Measurements from ENCODE around the gene HMX1. TPM values are rescaled to one million over a fixed set of nuclear protein-coding genes. Genes with fewer than 3 reads are reported as not detected.
A peak's percentile ranks its signal among the peaks of the same experiment; 100 is the strongest.

The HMX1 gene
- polyA plus RNA-seq, 4 donors: not detected

DNA sequence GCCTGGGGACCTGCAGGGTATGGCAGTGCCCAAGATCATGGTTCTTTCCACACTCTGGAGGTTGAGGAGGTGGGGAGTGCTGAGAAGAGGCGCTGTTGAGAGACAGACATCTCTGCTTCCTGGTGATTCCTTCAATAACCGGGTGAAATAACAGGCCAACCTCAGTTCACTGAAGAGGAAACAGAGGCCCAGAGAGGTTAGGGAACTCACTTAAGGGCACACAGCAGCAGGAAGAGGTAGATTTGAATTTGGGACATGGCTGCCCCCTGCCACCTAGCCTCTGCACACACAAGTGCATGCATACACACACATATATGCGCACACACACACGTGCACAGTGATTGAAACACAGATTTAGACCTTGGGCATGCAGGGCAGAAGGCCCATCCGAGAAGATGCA, 24.9 kb upstream of the HMX1 start:
- H3K9me3 ChIP-seq (ENCODE audit: control insufficient read depth in 2 of 2, insufficient read depth in 1 of 2, low read depth in 1 of 2, low read length in 1 of 2): peaks cover 2 to 12% of the 10 kb centered on the region in 2 donors
- H3K4me1 ChIP-seq (ENCODE audit: control insufficient read depth in 3 of 3, insufficient read depth in 2 of 3, low read depth in 1 of 3, low read length in 2 of 3): peaks cover 0 to 3% (median 0%) of the 10 kb centered on the region in 3 donors
- no peak overlapping the region for H3K4me3 ChIP-seq (ENCODE audit: low read depth in 1 of 3, low read length in 3 of 3)
- no peaks in the 10 kb centered on the region for H3K36me3 ChIP-seq (ENCODE audit: control insufficient read depth in 3 of 3, insufficient read depth in 2 of 3, low read depth in 1 of 3, low read length in 3 of 3)
- H3K27ac ChIP-seq (ENCODE audit: low read depth in 1 of 3, low read length in 2 of 3): no peak overlapping the region
- H3K27me3 ChIP-seq (ENCODE audit: control insufficient read depth in 3 of 3, insufficient read depth in 3 of 3, low read length in 3 of 3): peaks cover 19 to 52% (median 23%) of the 10 kb centered on the region in 3 donors
- DNase-seq: no peak
- WGBS, 3 donors: 40 to 49% (median 46%) methylated on average over 5 of the region's 5 CpGs
- FAIRE-seq: no peak

DNA sequence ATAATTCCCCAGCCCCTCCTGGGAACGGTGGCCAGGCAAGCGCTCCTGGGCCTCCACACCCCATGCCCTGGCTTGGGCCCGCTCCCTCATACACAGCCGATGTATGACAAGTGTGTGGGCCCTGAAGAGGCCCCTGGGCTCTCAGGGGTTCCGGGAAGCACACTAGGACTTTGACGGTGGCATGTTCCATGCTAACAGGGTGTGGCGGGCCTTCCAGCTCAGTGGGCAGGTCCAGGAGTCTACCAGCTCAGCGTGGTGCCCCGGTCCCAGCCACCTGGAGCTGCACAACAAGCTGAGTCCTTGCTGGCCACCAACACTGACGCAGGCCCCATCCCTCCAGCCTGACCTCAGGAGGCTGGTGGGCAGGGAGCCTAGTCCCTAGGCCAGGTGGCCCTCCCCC, 24.4 kb upstream of the HMX1 start:
- H3K27me3 ChIP-seq (ENCODE audit: control insufficient read depth in 3 of 3, insufficient read depth in 3 of 3, low read length in 3 of 3): peaks cover 19 to 57% (median 27%) of the 10 kb centered on the region in 3 donors
- H3K4me1 ChIP-seq (ENCODE audit: control insufficient read depth in 3 of 3, insufficient read depth in 2 of 3, low read depth in 1 of 3, low read length in 2 of 3): peaks cover 0 to 3% (median 0%) of the 10 kb centered on the region in 3 donors
- no peaks in the 10 kb centered on the region for H3K36me3 ChIP-seq (ENCODE audit: control insufficient read depth in 3 of 3, insufficient read depth in 2 of 3, low read depth in 1 of 3, low read length in 3 of 3)
- peaks cover 1 to 8% of the 10 kb centered on the region in 2 donors for H3K9me3 ChIP-seq (ENCODE audit: control insufficient read depth in 2 of 2, insufficient read depth in 1 of 2, low read depth in 1 of 2, low read length in 1 of 2)
- 69 to 79% (median 76%) methylated on average over 10 of the region's 10 CpGs for WGBS, 3 donors
- H3K4me3 ChIP-seq (ENCODE audit: low read depth in 1 of 3, low read length in 3 of 3): no peak overlapping the region
- DNase-seq (no peak), FAIRE-seq (no peak)
- H3K27ac ChIP-seq (ENCODE audit: low read depth in 1 of 3, low read length in 2 of 3): no peak overlapping the region

DNA sequence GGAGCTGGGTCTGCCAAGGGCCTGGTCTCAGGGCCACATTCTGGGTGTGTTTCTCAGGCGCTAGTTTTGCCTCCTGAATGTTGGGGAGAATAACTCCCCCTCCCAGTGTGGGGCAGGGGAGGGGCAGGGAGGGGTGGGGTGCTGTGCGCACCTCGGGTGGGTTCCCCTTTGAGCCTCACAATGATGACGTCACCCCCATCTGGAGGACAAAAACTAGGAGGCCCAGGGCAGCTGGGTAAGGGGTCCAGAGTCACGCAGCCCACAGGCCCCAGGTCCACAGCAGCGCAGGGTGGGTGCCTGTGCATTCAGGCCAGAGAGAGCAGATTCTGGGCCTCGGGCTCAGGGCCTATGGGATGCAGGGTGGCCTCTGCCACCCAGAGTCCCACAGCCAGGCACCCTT, 23.7 kb upstream of the HMX1 start:
- Histone ChIP-seq H3K4me3 (ENCODE audit: low read depth in 1 of 3, low read length in 3 of 3) (no peak overlapping the region), H3K4me1 (ENCODE audit: control insufficient read depth in 3 of 3, insufficient read depth in 2 of 3, low read depth in 1 of 3, low read length in 2 of 3) (peaks cover 0 to 3% (median 0%) of the 10 kb centered on the region in 3 donors), H3K9me3 (ENCODE audit: control insufficient read depth in 2 of 2, insufficient read depth in 1 of 2, low read depth in 1 of 2, low read length in 1 of 2) (peaks cover 0 to under 1% of the 10 kb centered on the region in 2 donors), H3K36me3 (ENCODE audit: control insufficient read depth in 3 of 3, insufficient read depth in 2 of 3, low read depth in 1 of 3, low read length in 3 of 3) (no peaks in the 10 kb centered on the region), H3K27me3 (ENCODE audit: control insufficient read depth in 3 of 3, insufficient read depth in 3 of 3, low read length in 3 of 3) (peaks cover 19 to 64% (median 34%) of the 10 kb centered on the region in 3 donors), H3K27ac (ENCODE audit: low read depth in 1 of 3, low read length in 2 of 3) (no peak overlapping the region)
- 56 to 79% (median 66%) methylated on average over 5 to 7 of the region's 7 CpGs for WGBS, 3 donors
- DNase-seq: no peak
- no peak for FAIRE-seq

DNA sequence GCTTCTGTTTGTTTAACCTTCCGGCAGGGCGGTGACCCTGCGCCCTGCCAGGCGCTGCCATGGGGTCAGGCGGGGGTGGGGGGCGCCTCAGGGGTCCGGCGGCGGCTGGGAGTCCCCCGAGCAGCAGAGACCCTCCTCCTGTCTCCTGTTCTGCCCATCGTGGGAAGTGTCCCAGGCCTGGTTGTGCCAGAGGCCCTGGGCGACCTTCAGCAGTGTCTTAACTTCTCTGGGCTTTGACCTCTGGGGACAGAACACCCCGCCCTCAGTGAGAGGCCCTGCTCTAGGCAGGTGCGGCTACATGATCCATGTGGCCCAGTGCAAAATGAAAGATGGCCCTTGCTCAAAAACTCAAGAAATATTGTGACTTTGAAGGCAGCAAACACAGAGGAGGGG, 22.8 kb upstream of the HMX1 start:
- H3K9me3 ChIP-seq (ENCODE audit: control insufficient read depth in 2 of 2, insufficient read depth in 1 of 2, low read depth in 1 of 2, low read length in 1 of 2): no peaks in the 10 kb centered on the region
- peaks cover 0 to 3% (median 0%) of the 10 kb centered on the region in 3 donors for H3K4me1 ChIP-seq (ENCODE audit: control insufficient read depth in 3 of 3, insufficient read depth in 2 of 3, low read depth in 1 of 3, low read length in 2 of 3)
- DNase-seq: no peak
- H3K4me3 ChIP-seq (ENCODE audit: low read depth in 1 of 3, low read length in 3 of 3): no peak overlapping the region
- peaks cover 19 to 70% (median 35%) of the 10 kb centered on the region in 3 donors for H3K27me3 ChIP-seq (ENCODE audit: control insufficient read depth in 3 of 3, insufficient read depth in 3 of 3, low read length in 3 of 3)
- no peak overlapping the region for H3K27ac ChIP-seq (ENCODE audit: low read depth in 1 of 3, low read length in 2 of 3)
- 6 to 8% (median 7%) methylated on average over 11 to 14 of the region's 14 CpGs for WGBS, 3 donors
- no peak for FAIRE-seq
- H3K36me3 ChIP-seq (ENCODE audit: control insufficient read depth in 3 of 3, insufficient read depth in 2 of 3, low read depth in 1 of 3, low read length in 3 of 3): no peaks in the 10 kb centered on the region

DNA sequence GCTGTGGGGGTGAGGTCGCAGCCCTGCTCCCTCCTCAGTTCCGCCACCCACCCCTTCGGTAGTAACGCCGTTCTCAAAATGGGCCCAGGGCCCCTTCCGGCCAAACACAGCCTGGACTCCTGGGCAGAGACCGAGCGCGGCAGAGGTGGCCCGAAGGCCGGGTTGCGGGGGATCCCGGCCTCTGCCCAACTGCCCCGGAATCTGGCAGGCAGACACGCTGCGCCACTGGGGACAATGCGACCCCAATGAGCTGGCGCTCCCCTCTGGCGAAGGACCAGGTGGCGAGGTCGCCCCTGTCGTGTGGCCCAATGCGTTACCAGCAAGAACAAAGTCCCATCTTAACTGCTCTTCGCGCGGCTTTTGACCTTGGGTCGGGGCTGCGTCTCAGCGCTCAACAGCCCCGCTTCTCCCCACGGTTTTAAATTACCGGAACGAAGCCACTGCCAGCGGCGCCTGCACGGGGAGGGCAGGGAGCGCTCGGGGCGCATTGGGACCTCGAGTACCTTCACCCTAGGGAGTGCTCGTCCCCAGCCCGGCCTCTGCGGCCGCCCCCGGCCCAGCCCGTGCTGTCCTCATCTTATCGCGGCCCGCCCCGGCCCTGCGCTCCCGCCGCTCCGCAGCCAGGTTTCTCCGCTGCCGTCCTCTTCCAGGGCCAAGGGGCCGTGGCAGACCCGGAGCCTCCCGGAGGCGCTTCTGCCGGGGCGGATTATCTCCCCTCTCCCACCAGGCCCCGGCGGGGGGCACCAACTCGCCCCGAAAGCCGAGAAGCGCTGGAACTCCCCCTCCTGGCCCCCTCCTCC, 22.2 kb upstream of the HMX1 start:
- no peaks in the 10 kb centered on the region for H3K36me3 ChIP-seq (ENCODE audit: control insufficient read depth in 3 of 3, insufficient read depth in 2 of 3, low read depth in 1 of 3, low read length in 3 of 3)
- no peak overlapping the region for H3K27ac ChIP-seq (ENCODE audit: low read depth in 1 of 3, low read length in 2 of 3)
- FAIRE-seq (no peak), DNase-seq (peak in 1 of 2 donors; percentile 8)
- H3K4me1 ChIP-seq (ENCODE audit: control insufficient read depth in 3 of 3, insufficient read depth in 2 of 3, low read depth in 1 of 3, low read length in 2 of 3): peaks cover 0 to 3% (median 0%) of the 10 kb centered on the region in 3 donors
- H3K27me3 ChIP-seq (ENCODE audit: control insufficient read depth in 3 of 3, insufficient read depth in 3 of 3, low read length in 3 of 3): peaks cover 19 to 76% (median 39%) of the 10 kb centered on the region in 3 donors
- no peaks in the 10 kb centered on the region for H3K9me3 ChIP-seq (ENCODE audit: control insufficient read depth in 2 of 2, insufficient read depth in 1 of 2, low read depth in 1 of 2, low read length in 1 of 2)
- no peak overlapping the region for H3K4me3 ChIP-seq (ENCODE audit: low read depth in 1 of 3, low read length in 3 of 3)
- 1 to 7% (median 3%) methylated on average over 54 to 68 of the region's 68 CpGs for WGBS, 3 donors

DNA sequence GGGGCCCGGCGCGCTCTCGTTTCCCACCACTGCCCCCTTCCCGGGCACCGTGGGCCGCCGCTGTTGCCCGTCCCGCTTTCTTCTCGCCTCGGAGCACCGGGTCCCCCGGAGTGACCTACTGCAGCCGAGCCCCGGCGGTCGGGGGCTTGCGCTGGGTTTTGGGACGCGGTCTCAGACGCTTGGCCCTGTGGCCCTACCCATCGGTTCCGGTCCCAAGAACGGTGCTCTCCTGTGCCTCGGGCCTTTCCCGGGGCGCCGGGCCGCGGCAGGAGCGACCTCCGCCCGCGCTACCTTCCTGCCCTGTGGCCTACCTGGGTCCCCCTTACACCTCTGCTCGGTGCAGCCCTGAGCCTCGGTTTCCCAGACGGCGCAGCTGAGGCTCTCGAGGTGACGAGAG, 21.6 kb upstream of the HMX1 start:
- Histone ChIP-seq H3K27ac (ENCODE audit: low read depth in 1 of 3, low read length in 2 of 3) (no peak overlapping the region), H3K36me3 (ENCODE audit: control insufficient read depth in 3 of 3, insufficient read depth in 2 of 3, low read depth in 1 of 3, low read length in 3 of 3) (no peaks in the 10 kb centered on the region), H3K9me3 (ENCODE audit: control insufficient read depth in 2 of 2, insufficient read depth in 1 of 2, low read depth in 1 of 2, low read length in 1 of 2) (no peaks in the 10 kb centered on the region), H3K27me3 (ENCODE audit: control insufficient read depth in 3 of 3, insufficient read depth in 3 of 3, low read length in 3 of 3) (peaks cover 19 to 80% (median 39%) of the 10 kb centered on the region in 3 donors), H3K4me3 (ENCODE audit: low read depth in 1 of 3, low read length in 3 of 3) (no peak overlapping the region), H3K4me1 (ENCODE audit: control insufficient read depth in 3 of 3, insufficient read depth in 2 of 3, low read depth in 1 of 3, low read length in 2 of 3) (peaks cover 0 to 3% (median 0%) of the 10 kb centered on the region in 3 donors)
- WGBS, 3 donors: 4 to 6% (median 4%) methylated on average over 37 to 41 of the region's 41 CpGs
- DNase-seq (no peak), FAIRE-seq (no peak)

DNA sequence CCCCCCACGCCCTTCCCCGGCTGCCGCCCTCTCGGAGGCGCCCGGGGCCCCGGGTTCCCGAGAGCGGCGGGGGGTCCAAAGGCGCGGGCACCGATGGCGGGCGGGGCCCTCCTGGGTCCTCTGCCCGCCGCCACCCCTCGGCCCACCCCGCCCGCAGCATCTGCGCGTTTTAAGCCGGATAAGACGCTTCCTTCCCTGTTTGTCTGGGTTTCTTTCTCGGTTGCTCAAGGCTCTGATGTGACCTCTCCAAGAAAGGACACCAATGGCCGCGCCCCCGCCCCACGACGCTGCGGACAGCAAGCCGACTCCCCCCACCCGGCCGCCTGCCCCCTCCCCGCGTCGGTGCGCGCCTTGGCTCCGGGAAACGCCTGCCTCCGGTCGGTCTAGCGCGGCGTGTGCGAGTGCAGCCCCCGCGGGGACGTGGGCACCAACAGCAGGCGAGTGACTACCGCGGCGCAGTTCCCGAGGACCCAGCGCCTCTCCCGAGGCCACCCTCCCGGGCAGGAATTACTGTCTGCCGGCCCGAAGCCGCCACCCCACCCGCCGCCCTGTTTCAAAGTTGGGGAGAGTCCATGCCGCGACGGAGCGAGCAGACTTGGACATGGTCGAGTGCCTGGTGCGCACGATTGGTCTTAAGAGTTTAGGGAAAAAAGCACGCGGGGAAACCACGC, 21.1 kb upstream of the HMX1 start:
- peak in 1 of 2 donors; percentile 9 for DNase-seq
- H3K27ac ChIP-seq (ENCODE audit: low read depth in 1 of 3, low read length in 2 of 3): no peak overlapping the region
- H3K4me3 ChIP-seq (ENCODE audit: low read depth in 1 of 3, low read length in 3 of 3): no peak overlapping the region
- peaks cover 19 to 83% (median 39%) of the 10 kb centered on the region in 3 donors for H3K27me3 ChIP-seq (ENCODE audit: control insufficient read depth in 3 of 3, insufficient read depth in 3 of 3, low read length in 3 of 3)
- no peak for FAIRE-seq
- no peaks in the 10 kb centered on the region for H3K9me3 ChIP-seq (ENCODE audit: control insufficient read depth in 2 of 2, insufficient read depth in 1 of 2, low read depth in 1 of 2, low read length in 1 of 2)
- H3K36me3 ChIP-seq (ENCODE audit: control insufficient read depth in 3 of 3, insufficient read depth in 2 of 3, low read depth in 1 of 3, low read length in 3 of 3): no peaks in the 10 kb centered on the region
- WGBS, 3 donors: 2 to 4% (median 4%) methylated on average over 58 to 73 of the region's 73 CpGs
- peaks cover 0 to 3% (median 0%) of the 10 kb centered on the region in 3 donors for H3K4me1 ChIP-seq (ENCODE audit: control insufficient read depth in 3 of 3, insufficient read depth in 2 of 3, low read depth in 1 of 3, low read length in 2 of 3)

DNA sequence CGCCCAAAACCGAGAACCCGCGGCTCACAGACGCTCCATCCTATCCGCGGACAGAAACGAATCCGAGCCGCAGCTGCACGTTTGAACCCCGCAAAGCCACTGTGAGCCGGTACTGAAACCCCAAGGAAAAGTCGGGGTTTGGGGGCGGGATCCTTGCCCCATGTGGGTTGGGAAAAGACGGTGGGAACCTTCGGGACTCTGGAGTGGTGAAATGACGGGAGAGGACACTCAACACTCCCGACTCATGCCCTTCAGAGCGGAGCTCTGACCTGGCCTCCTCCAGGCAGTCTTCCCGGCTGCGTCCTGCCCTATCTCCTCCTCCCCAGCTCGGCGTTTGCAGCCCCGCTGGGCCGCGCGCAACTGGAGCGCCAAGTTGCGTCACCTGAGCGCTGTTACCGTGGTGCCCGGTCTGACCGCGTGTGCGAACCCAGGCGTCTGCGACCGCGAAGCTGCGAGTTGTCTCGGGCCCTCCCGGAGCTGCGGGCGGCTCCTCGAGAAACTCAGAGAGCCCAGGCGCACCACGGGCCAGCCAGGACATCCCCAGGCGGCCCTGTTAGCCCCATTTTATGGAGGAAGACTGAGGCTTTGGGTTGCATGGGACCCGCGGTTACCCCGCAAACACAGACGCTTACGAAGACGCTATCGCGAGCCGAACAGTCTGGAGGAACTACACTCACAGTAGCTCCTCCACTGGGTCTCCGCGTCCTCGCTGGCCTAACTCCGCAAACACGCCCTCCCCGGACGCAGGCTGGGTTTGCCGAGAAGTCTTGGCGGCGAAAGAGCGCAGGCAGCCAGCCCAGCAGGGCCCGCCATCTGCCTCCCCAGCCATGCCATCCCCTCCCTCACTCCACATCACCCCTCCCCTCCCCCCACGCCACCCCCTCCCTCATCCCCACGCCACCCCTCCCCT, 20.3 kb upstream of the HMX1 start:
- Histone ChIP-seq H3K4me1 (ENCODE audit: control insufficient read depth in 3 of 3, insufficient read depth in 2 of 3, low read depth in 1 of 3, low read length in 2 of 3) (peaks cover 0 to 3% (median 0%) of the 10 kb centered on the region in 3 donors), H3K27me3 (ENCODE audit: control insufficient read depth in 3 of 3, insufficient read depth in 3 of 3, low read length in 3 of 3) (peaks cover 19 to 91% (median 39%) of the 10 kb centered on the region in 3 donors), H3K27ac (ENCODE audit: low read depth in 1 of 3, low read length in 2 of 3) (no peak overlapping the region), H3K4me3 (ENCODE audit: low read depth in 1 of 3, low read length in 3 of 3) (no peak overlapping the region), H3K9me3 (ENCODE audit: control insufficient read depth in 2 of 2, insufficient read depth in 1 of 2, low read depth in 1 of 2, low read length in 1 of 2) (peaks cover 0 to 1% of the 10 kb centered on the region in 2 donors), H3K36me3 (ENCODE audit: control insufficient read depth in 3 of 3, insufficient read depth in 2 of 3, low read depth in 1 of 3, low read length in 3 of 3) (no peaks in the 10 kb centered on the region)
- 3 to 10% (median 9%) methylated on average over 67 to 72 of the region's 72 CpGs for WGBS, 3 donors
- no peak for DNase-seq
- FAIRE-seq: no peak

All from small intestine (tissue), 7 donors.